Transverse colon (tissue), 4 donors: ENCODE results near the gene ZFHX3. TPM values are rescaled to one million over a fixed set of nuclear protein-coding genes. Genes with fewer than 3 reads are reported as not detected.

Experiments used
- DNase-seq: peaks from one replicate; pipeline ENCODE4 v3.0.0-alpha.2; 2019
- H3K27ac ChIP-seq, 4 donors: fragments of 200-600 bp; sonication (generic); 2 replicates each; pipeline ENCODE4 v1.5.1; 2016 to 2018; ENCODE audit warnings: inconsistent platforms in 4 of 4
- H3K27me3 ChIP-seq: fragments of 200-600 bp; sonication (generic); 2 replicates; pipeline ENCODE4 v1.5.1; 2017; ENCODE audit warnings: inconsistent platforms
- H3K36me3 ChIP-seq, 4 donors: fragments of 200-600 bp; sonication (generic); 2 replicates each; pipeline ENCODE4 v1.5.1; 2017 to 2019; ENCODE audit warnings: inconsistent platforms in 4 of 4
- H3K4me1 ChIP-seq, 4 donors: fragments of 200-600 bp; sonication (generic); 2 replicates each; pipeline ENCODE4 v1.5.1; 2017 to 2020; ENCODE audit warnings: inconsistent platforms in 4 of 4
- H3K4me3 ChIP-seq, 4 donors: fragments of 200-600 bp; sonication (generic); 1 replicate in 1 of 4; 2 replicates in 3 of 4; pipeline versions ENCODE4 v1.5.1 to v1.6.1; 2017 to 2019; ENCODE audit warnings: inconsistent platforms in 4 of 4
- H3K9me3 ChIP-seq, 2 donors: fragments of 200-600 bp; sonication (generic); 2 replicates each; pipeline ENCODE4 v1.5.1; 2017 to 2019; ENCODE audit warnings: inconsistent platforms in 2 of 2
- CTCF ChIP-seq, 5 experiments: fragments of 200-600 bp in 3 of 5; fragments of 450-650 bp in 2 of 5; sonication (generic) in 3 of 5; IDR thresholded peaks; 1 replicate in 2 of 5; 2 replicates in 3 of 5; pipeline ENCODE4 v1.5.1; 2016 to 2017; ENCODE audit warnings: antibody characterized with exemption in 5 of 5, inconsistent platforms in 3 of 5, mild to moderate bottlenecking in 2 of 5, moderate library complexity in 1 of 5
- EP300 ChIP-seq: sonication (generic); formaldehyde crosslinking; IDR thresholded peaks from one replicate; pipeline ENCODE4 v1.6.1; 2017; ENCODE audit warnings: antibody characterized with exemption, low read depth
- POLR2A ChIP-seq: fragments of 450-650 bp; IDR thresholded peaks from one replicate; pipeline ENCODE4 v1.6.1; 2016; ENCODE audit warnings: antibody characterized with exemption, mild to moderate bottlenecking, moderate library complexity
- POLR2AphosphoS5 ChIP-seq, 3 donors: sonication (generic); formaldehyde crosslinking; IDR thresholded peaks; one replicate each; pipeline ENCODE4 v1.6.1; 2016; ENCODE audit warnings: antibody characterized with exemption in 3 of 3
- WGBS, 2 donors: methylation state at CpG; one replicate each; pipeline ENCODE4 v1.1.5; 2018; ENCODE audit warnings: low coverage in 1 of 2; 5-methylcytosine and 5-hydroxymethylcytosine counted together
- in situ Hi-C, 4 donors: fragments of 200-750 bp; cut with MboI; loops; one replicate each; pipeline versions ENCODE4 v1.15.0 to v1.15.1; 2017; ENCODE audit warnings: low sequenced_read_pairs in 3 of 4, low pct_ligation_motif_present in 1 of 4, low pct_unique_long_range_greater_than_20kb in 1 of 4
- intact Hi-C: fragments of 100-400 bp; cut with DNase I; formaldehyde crosslinking; loops from one replicate; pipeline ENCODE4 v1.15.1; 2023; ENCODE audit warnings: low total_unique reads
- total RNA-seq, 4 donors: library from RNA; depleted of rRNA; stranded (reverse); fragments of >200 nt; gene quantifications; one replicate each; pipeline ENCODE4 v1.1.0, GENCODE V29; 2016

ZFHX3 gene
- total RNA-seq, 4 donors from 2014 or later = 12.3 to 23.7 (median 15.3) TPM

- no peak for TF ChIP-seq POLR2A
- no peak for TF ChIP-seq EP300
- TF ChIP-seq CTCF (IDR thresholded peaks at IDR 0.05) = no peak
- no peak for TF ChIP-seq POLR2AphosphoS5 (IDR thresholded peaks at IDR 0.05)
- no peaks in the 10 kb centered on the region for H3K9me3 ChIP-seq
- in situ Hi-C loops = loop anchor here in 1 of 4 donors (25.0 kb wide), 1 partner anchor 192 kb away; no protein-coding TSS in a partner anchor
- no peak overlapping the region for H3K4me3 ChIP-seq
- H3K4me1 ChIP-seq = peaks cover 11 to 59% (median 26%) of the 10 kb centered on the region in 4 donors
- no peaks in the 10 kb centered on the region for H3K36me3 ChIP-seq
- 81 to 92% methylated on average over 4 to 8 of the region's 9 CpGs for WGBS, 2 donors
- no peak overlapping the region for H3K27ac ChIP-seq
- H3K27me3 ChIP-seq = no peaks in the 10 kb centered on the region
- intact Hi-C loops = no loop called here
- no peak for DNase-seq
Measured at GRCh38 chr16:73028721-73029361, 19.1 kb downstream of the ZFHX3 start.

- TF ChIP-seq CTCF (IDR thresholded peaks at IDR 0.05) = no peak
- TF ChIP-seq POLR2AphosphoS5 (IDR thresholded peaks at IDR 0.05) = no peak
- TF ChIP-seq EP300 = no peak
- no peak for TF ChIP-seq POLR2A
- H3K4me3 ChIP-seq = no peak overlapping the region
- 90% methylated on average over 9 of the region's 9 CpGs; no CpG with 5 or more reads in 1 of the 2 donors for WGBS, 2 donors
- H3K27me3 ChIP-seq = no peaks in the 10 kb centered on the region
- no peak for DNase-seq
- H3K9me3 ChIP-seq = no peaks in the 10 kb centered on the region
- in situ Hi-C loops = loop anchor here in 1 of 4 donors (25.0 kb wide), 1 partner anchor 191 kb away; no protein-coding TSS in a partner anchor
- intact Hi-C loops = no loop called here
- no peaks in the 10 kb centered on the region for H3K36me3 ChIP-seq
- H3K4me1 ChIP-seq = peaks cover 11 to 55% (median 23%) of the 10 kb centered on the region in 4 donors
- H3K27ac ChIP-seq = no peak overlapping the region
Measured at GRCh38 chr16:73028263-73028662, 19.7 kb downstream of the ZFHX3 start.

- in situ Hi-C loops (loop anchor here in 1 of 4 donors (25.0 kb wide), 1 partner anchor 190 kb away; no protein-coding TSS in a partner anchor), intact Hi-C loops (no loop called here)
- Histone ChIP-seq H3K4me1 (peaks cover 7 to 50% (median 20%) of the 10 kb centered on the region in 4 donors), H3K36me3 (no peaks in the 10 kb centered on the region), H3K9me3 (no peaks in the 10 kb centered on the region), H3K27me3 (no peaks in the 10 kb centered on the region), H3K27ac (peak overlapping the region in 1 of 4 donors; percentile 8), H3K4me3 (no peak overlapping the region)
- DNase-seq = no peak
- TF ChIP-seq EP300 (no peak), CTCF (IDR thresholded peaks at IDR 0.05) (no peak), POLR2A (no peak), POLR2AphosphoS5 (IDR thresholded peaks at IDR 0.05) (no peak)
- WGBS, 2 donors = 87% methylated on average over 10 of the region's 10 CpGs; no CpG with 5 or more reads in 1 of the 2 donors
Measured at GRCh38 chr16:73027685-73028111, 20.2 kb downstream of the ZFHX3 start.

GRCh38 chr16:73026754-73027684 is 20.9 kb downstream of the ZFHX3 start:
- Histone ChIP-seq H3K4me1 (peaks cover 5 to 43% (median 18%) of the 10 kb centered on the region in 4 donors), H3K27ac (peak overlapping the region in 1 of 4 donors; percentile 8), H3K4me3 (no peak overlapping the region), H3K9me3 (no peaks in the 10 kb centered on the region), H3K27me3 (no peaks in the 10 kb centered on the region), H3K36me3 (no peaks in the 10 kb centered on the region)
- TF ChIP-seq POLR2A (no peak), EP300 (no peak), POLR2AphosphoS5 (IDR thresholded peaks at IDR 0.05) (no peak), CTCF (IDR thresholded peaks at IDR 0.05) (no peak)
- intact Hi-C loops (no loop called here), in situ Hi-C loops (loop anchor here in 1 of 4 donors (25.0 kb wide), 1 partner anchor 190 kb away; no protein-coding TSS in a partner anchor)
- no peak for DNase-seq
- 83 to 94% methylated on average over 8 to 13 of the region's 13 CpGs for WGBS, 2 donors
